ENCODE results near the gene CARD9. TPM values are rescaled to one million over a fixed set of nuclear protein-coding genes. Genes with fewer than 3 reads are reported as not detected.
A peak's percentile ranks its signal among the peaks of the same experiment; 100 is the strongest.

The CARD9 gene
- total RNA-seq, 2 experiments from 2014 or later: 0.92 to 1.7 TPM

DNA sequence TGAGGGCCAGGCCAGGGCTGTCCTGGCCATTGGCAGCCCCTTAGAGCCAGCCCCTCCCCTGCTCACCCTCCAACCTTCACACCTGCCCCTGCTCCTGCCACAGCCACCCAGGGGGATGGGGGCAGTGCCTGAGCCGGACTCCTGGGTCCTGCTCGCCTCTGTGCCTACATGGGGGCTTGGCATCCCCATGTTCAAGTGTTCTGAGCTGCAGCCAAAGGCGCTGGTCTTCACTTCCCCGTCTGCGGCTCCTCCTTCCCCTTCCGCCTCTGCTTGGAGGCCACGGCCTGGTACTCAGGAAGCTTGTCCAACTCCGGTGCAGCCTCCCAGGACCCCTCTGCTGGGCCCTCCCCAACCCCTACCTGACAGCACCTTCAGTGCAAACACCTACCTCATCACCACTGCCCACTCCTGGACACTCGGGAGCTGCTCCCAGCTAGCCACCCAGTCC is 7.7 kb downstream of the CARD9 start:
- no TSS peak for BruUV-seq (replicated peaks)
- DNase-seq (ENCODE audit: low spot score): peak; percentile 19
- intact Hi-C loops (cut with micrococcal nuclease; ENCODE audit: unreplicated experiment): no loop called here
- Histone ChIP-seq H3K79me2 (ENCODE audit: insufficient read depth, low read depth, low read length) (no peaks in the 10 kb centered on the region), H3K27ac (ENCODE audit: low read depth, low read length, poor library complexity, severe bottlenecking) (no peak overlapping the region), H3K36me3 (ENCODE audit: insufficient read depth, low read length) (no peaks in the 10 kb centered on the region), H2AFZ (ENCODE audit: low read length) (no peak overlapping the region), H3K4me1 (ENCODE audit: insufficient read depth, low read length, poor library complexity, severe bottlenecking) (peaks cover 12% of the 10 kb centered on the region), H3K4me3 (ENCODE audit: low read depth, low read length, poor library complexity, severe bottlenecking) (no peak overlapping the region), H3K4me2 (ENCODE audit: low read length) (no peak overlapping the region), H3K9me2 (ENCODE audit: insufficient read depth, low read length) (no peaks in the 10 kb centered on the region), H4K20me1 (ENCODE audit: insufficient read depth, low read length) (no peaks in the 10 kb centered on the region), H3K9me3 (ENCODE audit: low read length) (no peaks in the 10 kb centered on the region)
- ChIA-PET CTCF (ENCODE audit: unreplicated experiment) (interaction anchor here (0.6 kb wide), 1 partner anchor 43 kb away, joined by 3 read pairs; no protein-coding TSS in a partner anchor), POLR2A (no interaction called here)
- no peak for TF ChIP-seq EZH2phosphoT487 (IDR thresholded peaks at IDR 0.05; ENCODE audit: borderline replicate concordance, low read depth, low read length)
- TF ChIP-seq, protein P1, sequence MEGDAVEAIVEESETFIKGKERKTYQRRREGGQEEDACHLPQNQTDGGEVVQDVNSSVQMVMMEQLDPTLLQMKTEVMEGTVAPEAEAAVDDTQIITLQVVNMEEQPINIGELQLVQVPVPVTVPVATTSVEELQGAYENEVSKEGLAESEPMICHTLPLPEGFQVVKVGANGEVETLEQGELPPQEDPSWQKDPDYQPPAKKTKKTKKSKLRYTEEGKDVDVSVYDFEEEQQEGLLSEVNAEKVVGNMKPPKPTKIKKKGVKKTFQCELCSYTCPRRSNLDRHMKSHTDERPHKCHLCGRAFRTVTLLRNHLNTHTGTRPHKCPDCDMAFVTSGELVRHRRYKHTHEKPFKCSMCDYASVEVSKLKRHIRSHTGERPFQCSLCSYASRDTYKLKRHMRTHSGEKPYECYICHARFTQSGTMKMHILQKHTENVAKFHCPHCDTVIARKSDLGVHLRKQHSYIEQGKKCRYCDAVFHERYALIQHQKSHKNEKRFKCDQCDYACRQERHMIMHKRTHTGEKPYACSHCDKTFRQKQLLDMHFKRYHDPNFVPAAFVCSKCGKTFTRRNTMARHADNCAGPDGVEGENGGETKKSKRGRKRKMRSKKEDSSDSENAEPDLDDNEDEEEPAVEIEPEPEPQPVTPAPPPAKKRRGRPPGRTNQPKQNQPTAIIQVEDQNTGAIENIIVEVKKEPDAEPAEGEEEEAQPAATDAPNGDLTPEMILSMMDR (conservative IDR thresholded peaks at IDR 0.05; ENCODE audit: low read length): no peak

DNA sequence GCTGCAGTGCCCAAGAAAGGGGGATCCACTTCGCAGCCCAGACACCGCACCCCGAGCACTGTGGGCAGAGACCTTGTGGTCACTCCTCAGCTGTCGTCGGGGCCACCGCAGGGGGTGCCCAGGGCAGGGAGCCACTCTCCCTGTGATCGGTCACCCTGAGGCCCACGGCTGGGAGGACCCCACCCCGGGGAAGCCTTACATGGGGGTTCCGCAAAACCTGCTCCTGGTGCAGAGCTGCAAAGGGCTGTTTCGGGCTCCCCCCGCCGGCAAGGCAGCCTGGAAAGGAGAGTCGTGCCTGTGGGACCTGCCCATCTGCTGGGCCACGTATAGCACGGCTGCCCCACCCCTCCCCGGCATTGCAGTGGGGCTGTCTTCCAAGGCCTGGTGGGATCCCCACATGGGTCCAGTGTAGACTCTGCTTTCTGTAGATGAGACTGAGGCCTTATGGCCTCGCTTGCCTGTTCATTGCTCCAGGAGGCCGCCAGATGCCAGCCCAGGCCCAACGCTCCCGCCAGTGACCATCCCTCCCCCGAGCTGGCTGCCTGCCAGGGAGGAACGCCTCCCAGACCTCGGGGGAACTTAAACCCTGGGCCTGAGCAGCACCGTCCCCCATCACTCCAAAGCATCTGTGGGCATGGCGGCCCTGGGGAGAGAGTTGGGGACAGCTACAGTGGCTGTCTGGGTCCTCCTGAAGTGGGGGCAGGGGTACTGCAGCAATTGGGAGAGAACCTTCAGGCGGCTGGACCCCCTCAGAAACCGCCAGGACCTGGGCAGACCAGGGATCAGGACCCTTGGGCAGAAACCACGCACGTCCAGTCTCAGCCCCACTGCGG is 8.3 kb downstream of the CARD9 start:
- Histone ChIP-seq H2AFZ (ENCODE audit: low read length) (no peak overlapping the region), H3K79me2 (ENCODE audit: insufficient read depth, low read depth, low read length) (no peaks in the 10 kb centered on the region), H3K9me3 (ENCODE audit: low read length) (no peaks in the 10 kb centered on the region), H4K20me1 (ENCODE audit: insufficient read depth, low read length) (no peaks in the 10 kb centered on the region), H3K27ac (ENCODE audit: low read depth, low read length, poor library complexity, severe bottlenecking) (no peak overlapping the region), H3K4me1 (ENCODE audit: insufficient read depth, low read length, poor library complexity, severe bottlenecking) (peaks cover 12% of the 10 kb centered on the region), H3K4me3 (ENCODE audit: low read depth, low read length, poor library complexity, severe bottlenecking) (no peak overlapping the region), H3K9me2 (ENCODE audit: insufficient read depth, low read length) (no peaks in the 10 kb centered on the region), H3K4me2 (ENCODE audit: low read length) (no peak overlapping the region), H3K36me3 (ENCODE audit: insufficient read depth, low read length) (no peaks in the 10 kb centered on the region)
- BruUV-seq (replicated peaks): no TSS peak
- intact Hi-C loops (cut with micrococcal nuclease; ENCODE audit: unreplicated experiment): no loop called here
- ChIA-PET POLR2A (no interaction called here), CTCF (ENCODE audit: unreplicated experiment) (no interaction called here)
- DNase-seq (ENCODE audit: low spot score): no peak
- TF ChIP-seq EZH2phosphoT487 (IDR thresholded peaks at IDR 0.05; ENCODE audit: borderline replicate concordance, low read depth, low read length): no peak
- TF ChIP-seq, protein P1 (conservative IDR thresholded peaks at IDR 0.05; ENCODE audit: low read length): no peak

Data from OCI-LY7 (cell line).